Left ventricle myocardium superior (tissue), 1 donor: ENCODE results near the gene SERPINB6. TPM values are rescaled to one million over a fixed set of nuclear protein-coding genes. Genes with fewer than 3 reads are reported as not detected.

ENCODE experiments used
- ATAC-seq: fragments of 200-7000 bp; cut with Tn5 transposase; one replicate; pipeline ENCODE4 v1.9.1; 2020; ENCODE audit warnings: mild to moderate bottlenecking, moderate library complexity
- DNase-seq: peaks from one replicate; pipeline ENCODE4 v3.0.0-alpha.2; 2020
- intact Hi-C: fragments of 100-400 bp; cut with micrococcal nuclease; formaldehyde crosslinking; loops from one replicate; pipeline ENCODE4 v1.11.0; 2022
- total RNA-seq: library from RNA; stranded (reverse); fragmentation: NEBNext Ultra II Directional; extraction: Animal tissue kit (Norgen Biotek cat#: 25700); gene quantifications from one replicate; pipeline ENCODE4 v1.2.1, GENCODE V29; 2021
- donor health status: DM: no; HTN: yes; CAD: no; lungs with severe emphysema.

SERPINB6 gene
- total RNA-seq, 1 donor from 2014 or later = 277 TPM

DNA sequence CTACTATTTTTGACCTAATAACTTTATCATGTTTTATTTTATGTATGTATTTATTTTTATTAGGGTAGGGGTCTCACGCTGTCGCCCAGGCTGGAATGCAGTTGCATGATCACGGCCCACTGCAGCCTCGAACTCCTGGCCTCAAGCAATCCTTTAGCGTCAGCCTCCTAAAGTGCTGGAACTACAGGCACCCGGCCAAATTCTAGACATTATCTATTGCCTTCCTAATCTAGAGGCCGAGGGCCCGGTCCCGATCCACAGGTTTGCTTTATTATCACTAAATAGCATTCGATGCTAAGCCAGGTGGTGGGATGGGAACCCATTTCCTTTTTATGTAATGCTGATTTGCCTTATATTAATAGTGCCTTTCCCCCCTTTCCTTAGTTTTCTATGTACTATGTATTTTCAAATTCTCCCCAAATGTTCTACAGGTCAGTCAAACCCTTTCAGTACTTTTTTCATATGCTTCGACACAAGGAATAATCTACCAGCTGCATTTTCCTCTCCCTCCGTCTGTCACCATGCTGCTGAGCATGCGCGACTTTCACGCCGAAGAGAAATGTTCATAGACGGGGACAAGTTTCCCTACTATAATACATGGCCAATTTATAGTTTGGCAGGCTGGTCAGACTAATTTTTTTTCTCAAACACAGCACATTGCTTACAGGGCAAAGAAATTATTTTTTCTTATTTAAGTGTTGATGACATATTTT is 6.4 kb downstream of the SERPINB6 start:
- ATAC-seq (no peak), DNase-seq (no peak)
- intact Hi-C loops = no loop called here

DNA sequence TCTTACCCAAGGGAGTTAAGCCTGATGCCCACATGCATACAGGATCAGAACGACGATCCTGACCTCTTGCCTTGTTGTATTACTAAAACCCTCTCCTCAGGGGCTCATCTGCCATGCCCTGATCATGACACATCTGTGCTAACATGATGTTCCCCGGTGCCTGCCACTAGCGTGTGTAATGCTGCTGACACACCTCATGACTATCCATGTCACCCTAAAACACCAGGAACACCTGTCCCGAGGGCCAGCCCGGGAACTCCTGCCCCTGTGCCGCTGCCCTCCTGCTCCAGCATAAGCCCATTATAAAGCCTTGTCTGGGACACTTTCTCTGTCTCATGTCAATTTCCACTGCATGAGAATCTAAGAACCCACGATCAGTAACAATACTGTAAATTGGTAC is 7.6 kb downstream of the SERPINB6 start:
- no peak for ATAC-seq
- DNase-seq = no peak
- intact Hi-C loops = no loop called here

DNA sequence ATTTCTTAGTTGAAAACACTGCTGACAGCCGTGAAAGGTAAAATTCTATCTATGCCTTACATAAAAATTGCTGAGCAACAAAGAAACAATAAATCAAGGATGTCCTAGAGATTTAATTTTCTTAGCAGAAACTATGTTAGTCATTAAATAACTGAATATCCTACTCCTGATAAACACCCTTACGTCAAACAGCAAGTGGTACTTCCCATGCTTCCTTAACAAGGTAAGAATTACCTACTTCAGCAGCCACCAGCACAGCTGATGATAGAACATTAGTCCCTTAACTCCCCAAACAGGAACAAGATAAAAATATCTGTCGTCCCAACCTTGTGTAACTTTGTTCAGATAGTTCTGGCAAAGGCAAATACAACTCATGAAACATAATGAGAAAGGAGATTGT is 8.7 kb downstream of the SERPINB6 start:
- intact Hi-C loops = no loop called here
- peak; percentile 37 for ATAC-seq
- no peak for DNase-seq

DNA sequence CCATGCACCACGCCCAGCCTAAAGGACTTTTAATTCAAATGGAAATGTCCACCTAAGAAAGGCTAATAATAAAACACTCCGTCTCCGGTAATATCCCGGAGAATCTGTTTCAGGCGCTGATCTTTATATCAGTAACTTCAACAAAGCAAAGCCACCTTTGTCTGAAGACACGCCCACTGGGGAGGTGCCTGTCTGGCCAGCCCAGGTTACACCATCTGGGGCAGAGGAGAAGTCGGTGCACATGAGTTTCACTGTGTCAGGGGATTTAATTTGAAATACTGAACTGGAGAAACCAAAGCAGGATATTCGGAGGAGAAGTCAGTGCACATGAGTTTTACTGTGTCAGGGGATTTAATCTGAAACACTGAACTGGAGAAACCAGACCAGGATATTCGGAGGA is 9.4 kb downstream of the SERPINB6 start:
- intact Hi-C loops = no loop called here
- DNase-seq (no peak), ATAC-seq (no peak)

DNA sequence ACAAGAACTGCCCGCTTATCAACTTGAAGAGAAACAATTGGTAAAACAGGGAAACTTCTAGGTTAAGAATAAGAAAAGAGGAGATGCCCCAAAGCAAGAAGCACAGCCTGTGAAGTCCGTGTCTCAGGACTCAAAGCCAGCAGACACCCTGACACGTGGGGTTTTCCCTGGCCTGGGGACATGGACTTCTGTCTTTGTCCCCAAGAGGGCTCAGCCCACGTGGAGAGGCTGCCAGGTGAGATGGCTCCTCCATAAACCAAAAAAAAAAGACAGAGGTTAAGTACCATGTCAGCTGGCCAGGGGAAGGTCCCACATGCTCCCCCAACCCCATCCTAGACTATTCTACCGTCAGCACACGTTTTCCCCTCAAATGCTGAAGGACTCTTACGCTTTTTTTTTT is 9.9 kb downstream of the SERPINB6 start:
- ATAC-seq (no peak), DNase-seq (no peak)
- intact Hi-C loops = no loop called here

DNA sequence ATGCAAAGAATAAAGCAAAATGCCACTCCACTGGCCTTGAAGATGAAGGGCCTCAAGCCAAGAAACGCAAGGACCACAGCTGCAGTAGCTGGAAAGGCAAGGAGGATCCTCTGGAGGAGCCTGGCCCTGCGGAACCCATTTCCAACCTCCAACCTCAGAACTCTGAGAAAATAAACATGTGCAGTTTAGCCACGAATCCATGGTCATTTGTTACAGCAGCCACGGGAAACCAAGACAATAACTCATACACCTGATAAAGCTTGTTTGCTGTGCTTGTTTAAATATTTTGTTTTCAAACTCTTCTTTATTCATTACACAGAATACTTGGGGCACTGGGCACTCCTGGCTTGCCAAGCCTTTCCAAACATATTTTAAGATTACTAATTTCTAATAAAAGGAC is 10.4 kb downstream of the SERPINB6 start:
- no peak for DNase-seq
- intact Hi-C loops = no loop called here
- no peak for ATAC-seq

- ATAC-seq (no peak), DNase-seq (no peak)
- intact Hi-C loops = no loop called here
Measured at GRCh38 chr6:2959909-2960719, 11.3 kb downstream of the SERPINB6 start.

DNA sequence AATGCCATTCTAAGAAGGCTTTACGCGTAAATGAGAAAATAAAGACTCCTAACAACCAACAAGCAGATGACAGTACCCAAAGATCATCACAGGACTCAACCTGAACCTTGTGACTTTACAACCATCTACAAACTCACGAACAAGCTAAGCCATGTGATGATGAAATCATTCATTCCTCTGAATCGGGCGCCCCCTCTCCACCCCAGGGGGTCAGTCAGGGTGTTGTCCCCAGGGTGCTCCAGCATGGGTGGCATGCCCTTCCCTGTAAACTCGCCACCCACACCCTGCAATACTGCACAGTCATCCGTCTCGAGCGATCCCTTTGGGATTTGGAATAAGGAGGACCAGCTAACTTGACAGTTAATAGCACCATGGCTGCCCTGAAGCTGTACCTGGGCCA is 12.6 kb downstream of the SERPINB6 start:
- intact Hi-C loops = no loop called here
- DNase-seq (no peak), ATAC-seq (no peak)

DNA sequence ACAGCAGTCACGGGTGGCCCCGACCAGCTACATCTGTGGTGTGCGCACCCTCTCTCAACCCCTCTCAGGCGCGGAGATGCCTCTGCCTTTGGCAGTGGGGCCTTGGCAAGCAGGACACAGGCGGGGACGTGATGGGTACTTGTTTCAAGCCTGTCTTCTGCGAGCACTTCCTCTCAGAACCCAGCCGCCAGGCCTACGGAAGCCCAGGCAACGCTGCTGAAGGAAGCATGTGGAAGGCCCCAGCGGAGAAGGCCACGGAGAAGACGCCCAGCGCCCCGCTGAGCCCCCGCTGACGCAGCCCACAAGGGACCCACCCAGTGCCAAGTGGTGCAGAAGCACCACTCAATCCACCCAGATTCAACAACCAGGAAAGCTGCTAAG is 13.0 kb downstream of the SERPINB6 start:
- ATAC-seq (no peak), DNase-seq (peak; percentile 53)
- intact Hi-C loops = no loop called here

- ATAC-seq = peak; percentile 92
- peak; percentile 78 for DNase-seq
- intact Hi-C loops = no loop called here
Measured at GRCh38 chr6:2957696-2958330, 13.6 kb downstream of the SERPINB6 start.

DNA sequence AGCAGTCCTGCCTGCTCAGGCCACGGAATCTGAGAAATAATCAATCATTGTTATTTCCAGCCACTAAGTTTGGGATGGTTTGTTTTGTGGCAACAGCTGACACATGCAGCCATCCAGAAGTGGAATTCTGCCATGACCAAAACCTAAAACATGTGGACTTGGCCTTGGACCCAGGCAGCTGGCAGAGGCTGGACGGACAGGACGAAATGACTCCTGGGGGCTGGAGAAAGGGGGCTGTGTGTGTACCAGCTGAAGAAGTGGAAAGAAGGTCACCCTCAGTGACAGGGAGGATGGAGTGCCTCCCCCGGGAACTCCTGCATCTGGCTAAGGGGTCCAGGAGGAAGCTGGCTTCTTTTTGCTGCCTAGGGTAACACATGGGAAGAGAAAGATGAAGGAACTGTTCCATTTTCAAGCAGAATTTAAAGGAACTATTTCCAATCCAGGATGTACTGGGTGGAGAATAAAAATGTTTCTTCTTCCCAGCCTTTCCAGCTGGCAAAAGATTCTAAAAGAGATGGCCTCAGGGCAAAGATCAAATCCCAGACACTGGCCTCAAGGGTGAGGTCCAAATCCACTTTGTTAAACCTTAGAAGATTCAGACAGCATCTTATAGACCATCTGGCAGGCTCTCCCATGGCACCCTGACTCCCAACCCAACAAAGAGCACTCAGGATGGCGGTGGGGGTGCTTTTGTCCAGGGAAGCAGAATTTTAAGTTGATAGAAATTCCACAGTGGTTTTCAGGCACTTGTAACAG is 14.3 kb downstream of the SERPINB6 start:
- ATAC-seq (peak; percentile 4), DNase-seq (no peak)
- intact Hi-C loops = no loop called here

GRCh38 chr6:2953098-2953497 is 18.3 kb downstream of the SERPINB6 start:
- DNase-seq (no peak), ATAC-seq (no peak)
- intact Hi-C loops = no loop called here

GRCh38 chr6:2952557-2953095 is 18.7 kb downstream of the SERPINB6 start:
- peak; percentile 86 for DNase-seq
- ATAC-seq = peak; percentile 68
- intact Hi-C loops = no loop called here

GRCh38 chr6:2951728-2952127 is 19.6 kb downstream of the SERPINB6 start:
- ATAC-seq (peak; percentile 17), DNase-seq (no peak)
- intact Hi-C loops = no loop called here

DNA sequence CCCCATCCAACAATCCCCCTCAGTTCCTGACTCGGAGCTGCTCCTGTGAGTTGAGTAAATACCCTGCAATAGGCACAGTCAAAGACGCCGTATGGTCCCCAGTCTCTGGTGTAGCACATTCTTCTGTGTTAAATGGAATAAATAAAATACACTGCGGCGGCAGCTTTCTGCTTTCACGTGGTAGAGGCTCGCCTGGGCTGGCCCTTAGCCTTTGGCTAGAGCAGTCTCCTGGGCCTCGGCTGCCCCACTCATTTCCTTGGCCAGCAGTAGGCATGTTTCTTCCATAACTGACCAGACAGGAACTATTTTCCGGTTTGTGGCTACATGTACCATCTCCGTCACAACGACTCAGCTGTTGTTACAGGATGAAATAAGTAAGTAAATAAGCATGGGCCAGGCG is 20.7 kb downstream of the SERPINB6 start:
- DNase-seq (no peak), ATAC-seq (no peak)
- intact Hi-C loops = no loop called here

- ATAC-seq = peak; percentile 39
- intact Hi-C loops = no loop called here
- no peak for DNase-seq
Measured at GRCh38 chr6:2949536-2950083, 21.8 kb downstream of the SERPINB6 start.

- DNase-seq (no peak), ATAC-seq (no peak)
- intact Hi-C loops = no loop called here
Measured at GRCh38 chr6:2949121-2949520, 22.2 kb downstream of the SERPINB6 start.

DNA sequence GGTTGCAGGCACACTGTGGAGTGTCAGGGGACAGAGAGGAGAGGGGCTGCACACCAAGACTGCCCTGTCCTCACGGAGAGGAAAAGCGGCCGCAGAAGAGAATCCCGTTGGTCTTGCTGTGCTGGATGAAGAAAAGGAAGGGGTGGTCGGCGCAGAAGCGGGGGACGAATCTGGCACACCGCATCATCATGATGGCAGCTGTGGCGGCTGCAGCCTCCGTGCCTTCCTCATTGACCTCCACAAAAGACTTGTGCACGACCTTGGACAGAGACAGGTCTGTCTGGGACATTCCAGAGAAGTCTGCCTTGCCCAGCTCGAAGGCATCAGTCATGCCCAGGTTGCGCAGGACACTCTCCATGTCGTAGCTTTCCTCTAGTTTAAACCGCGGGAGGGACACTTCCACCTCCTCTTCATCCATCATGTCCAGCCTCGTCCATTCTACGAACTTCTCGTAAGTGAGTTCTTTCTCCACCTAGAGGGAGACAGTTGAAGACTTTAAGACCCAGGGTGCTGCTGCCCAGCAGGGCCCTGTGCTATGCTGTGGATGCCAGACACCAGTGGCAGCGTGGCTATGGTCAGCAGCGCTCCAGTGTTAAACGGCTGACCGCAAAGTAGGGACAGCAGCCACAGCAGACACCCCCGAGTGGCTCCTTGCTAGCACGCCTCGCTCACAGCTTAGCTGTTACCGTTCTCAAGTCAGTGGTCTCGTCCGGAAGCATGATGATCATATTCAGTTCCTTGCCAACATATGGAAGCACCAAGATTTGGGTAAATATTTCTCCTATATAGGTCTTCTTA is 22.9 kb downstream of the SERPINB6 start:
- DNase-seq (no peak), ATAC-seq (no peak)
- intact Hi-C loops = no loop called here
